Ovary (tissue), 3 donors: ENCODE measurements around the gene BOLA3.

Experiments used
- CTCF ChIP-seq, 3 donors: fragments of 450-650 bp in 2 of 3; fragments of 200-600 bp in 1 of 3; IDR thresholded peaks; one replicate each; pipeline versions ENCODE4 v1.5.1 to v1.8.0; 2016 to 2022; ENCODE audit warnings: antibody characterized with exemption in 3 of 3, mild to moderate bottlenecking in 1 of 3
- POLR2A ChIP-seq: fragments of 450-650 bp; IDR thresholded peaks from one replicate; pipeline ENCODE4 v1.6.1; 2017; ENCODE audit warnings: antibody characterized with exemption, mild to moderate bottlenecking, moderate library complexity
- donor health status: DM: no; HTN: no; CAD: no.

GRCh38 chr2:74155830-74156229 is 8.1 kb upstream of the BOLA3 start:
- TF ChIP-seq CTCF (IDR thresholded peaks at IDR 0.05) (no peak), POLR2A (no peak)
